B cell (primary cell): ENCODE measurements around the gene BZW1. TPM values are rescaled to one million over a fixed set of nuclear protein-coding genes. Genes with fewer than 3 reads are reported as not detected.

Experiments
- ATAC-seq: fragments of 200-7000 bp; cut with Tn5 transposase; one replicate; pipeline ENCODE4 v1.10.0; 2021; ENCODE audit warnings: low read depth, mild to moderate bottlenecking, moderate number of reproducible peaks, moderate library complexity
- CTCF ChIA-PET: fragments of 350-600 bp; sonication (Branson Sonifier 250); formaldehyde crosslinking; loops from one replicate; lab custom pipeline; 2021; ENCODE audit warnings: antibody characterized with exemption, inconsistent platforms; lab: Charles Lee
- POLR2A ChIA-PET: fragments of 350-600 bp; sonication (Branson Sonifier 250); formaldehyde crosslinking; loops from one replicate; lab custom pipeline; 2021; ENCODE audit warnings: antibody characterized with exemption; lab: Charles Lee
- DNase-seq: peaks from one replicate; pipeline ENCODE4 v3.0.0; 2013
- H2AFZ ChIP-seq: 2 replicates; pipeline ENCODE4 v1.6.1; 2012; ENCODE audit warnings: mild to moderate bottlenecking, low read depth, low read length; ENCODE audit not compliant: insufficient read depth, poor library complexity, severe bottlenecking
- H3K27ac ChIP-seq, 2 donors: 1 replicate in 1 of 2; 2 replicates in 1 of 2; pipeline ENCODE4 v1.5.1; 2012 to 2013; ENCODE audit warnings: low read length in 2 of 2, mild to moderate bottlenecking in 2 of 2, moderate library complexity in 1 of 2
- H3K27me3 ChIP-seq, 4 experiments: fragments of 200-600 bp in 1 of 4; sonication (generic) in 1 of 4; replicated peaks in 1 of 4; 1 replicate in 2 of 4; 2 replicates in 2 of 4; pipeline versions ENCODE4 v1.6.1 to v1.7.0; 2013 to 2016; ENCODE audit warnings: low read length in 3 of 4, mild to moderate bottlenecking in 2 of 4, mixed read lengths in 1 of 4, moderate library complexity in 1 of 4; ENCODE audit not compliant: insufficient read depth in 4 of 4, control insufficient read depth in 3 of 4; ENCODE audit errors: control extremely low read depth in 1 of 4
- H3K36me3 ChIP-seq, 2 experiments: replicated peaks in 1 of 2; 1 replicate in 1 of 2; 2 replicates in 1 of 2; pipeline versions ENCODE4 v1.6.1 to v1.7.1; 2013; ENCODE audit warnings: low read length in 1 of 2; ENCODE audit not compliant: insufficient read depth in 2 of 2, control insufficient read depth in 1 of 2; ENCODE audit errors: control extremely low read depth in 1 of 2, extremely low read depth in 1 of 2
- H3K4me1 ChIP-seq, 2 donors: fragments of 200-600 bp in 1 of 2; sonication (generic) in 1 of 2; 1 replicate in 1 of 2; 2 replicates in 1 of 2; pipeline versions ENCODE4 v1.5.1 to v1.6.1; 2013 to 2017; ENCODE audit warnings: low read length in 2 of 2; ENCODE audit not compliant: control insufficient read depth in 2 of 2, insufficient read depth in 2 of 2
- H3K4me2 ChIP-seq: replicated peaks from 2 replicates; pipeline ENCODE3; 2012; ENCODE audit warnings: mild to moderate bottlenecking, low read depth, low read length; ENCODE audit not compliant: poor library complexity, severe bottlenecking
- H3K4me3 ChIP-seq, 5 experiments: fragments of 200-600 bp in 1 of 5; sonication (generic) in 1 of 5; 1 replicate in 3 of 5; 2 replicates in 2 of 5; pipeline versions ENCODE4 v1.5.1 to v1.7.0; 2011 to 2016; ENCODE audit warnings: low read length in 4 of 5, mild to moderate bottlenecking in 4 of 5, low read depth in 2 of 5, control low read depth in 1 of 5, moderate library complexity in 1 of 5; ENCODE audit not compliant: insufficient read depth in 1 of 5; ENCODE audit errors: control extremely low read depth in 1 of 5, extremely low read depth in 1 of 5
- H3K79me2 ChIP-seq: fragments of 200-600 bp; sonication (generic); one replicate; pipeline ENCODE4 v1.6.0; 2016; ENCODE audit warnings: low read length; ENCODE audit not compliant: control insufficient read depth, insufficient read depth
- H3K9ac ChIP-seq: fragments of 200-600 bp; sonication (generic); 2 replicates; pipeline ENCODE4 v1.6.1; 2017; ENCODE audit warnings: mild to moderate bottlenecking, low read length, moderate library complexity
- H3K9me3 ChIP-seq, 3 donors: one replicate each; pipeline versions ENCODE4 v1.6.1 to v1.7.1; 2013; ENCODE audit warnings: low read length in 2 of 3; ENCODE audit not compliant: control insufficient read depth in 2 of 3, insufficient read depth in 1 of 3; ENCODE audit errors: control extremely low read depth in 1 of 3
- H4K20me1 ChIP-seq: 2 replicates; pipeline ENCODE4 v1.6.0; 2012; ENCODE audit warnings: mild to moderate bottlenecking, low read length; ENCODE audit not compliant: insufficient read depth, control insufficient read depth, poor library complexity, severe bottlenecking
- H3K27ac Mint-ChIP-seq: one replicate; pipeline ENCODE4 v1.8.0; 2021; ENCODE audit warnings: mixed read lengths
- H3K27me3 Mint-ChIP-seq: one replicate; pipeline ENCODE4 v1.8.0; 2021; ENCODE audit warnings: mixed read lengths
- H3K4me1 Mint-ChIP-seq: one replicate; pipeline ENCODE4 v1.8.0; 2021; ENCODE audit warnings: mixed read lengths
- H3K4me3 Mint-ChIP-seq: one replicate; pipeline ENCODE4 v1.8.0; 2021; ENCODE audit warnings: mixed read lengths
- H3K9me3 Mint-ChIP-seq: one replicate; pipeline ENCODE4 v1.8.0; 2022; ENCODE audit warnings: mixed read lengths; ENCODE audit not compliant: insufficient read depth
- CTCF ChIP-seq: fragments of 200-600 bp; IDR thresholded peaks from one replicate; pipeline ENCODE4 v1.8.0; 2022; ENCODE audit warnings: antibody characterized with exemption, mild to moderate bottlenecking
- EZH2 ChIP-seq: IDR thresholded peaks from 2 replicates; pipeline ENCODE4 v1.6.1; 2012; ENCODE audit warnings: borderline replicate concordance, low read depth, mild to moderate bottlenecking, moderate library complexity, low read length; ENCODE audit not compliant: insufficient read depth, poor library complexity, severe bottlenecking
- WGBS: methylation state at CpG from one replicate; pipeline ENCODE4 v1.1.5; 2013; ENCODE audit warnings: missing lambda C conversion rate; ENCODE audit not compliant: insufficient coverage; 5-methylcytosine and 5-hydroxymethylcytosine counted together
- intact Hi-C: fragments of 100-400 bp; cut with micrococcal nuclease; formaldehyde crosslinking; loops from one replicate; pipeline ENCODE4 v1.10.0; 2022
- polyA plus RNA-seq: library from polyadenylated mRNA; depleted of rRNA; stranded (reverse); fragments of >200 nt; gene quantifications from 2 replicates; pipeline ENCODE4 v1.2.3, GENCODE V29; 2012
- total RNA-seq, 2 donors: library from RNA; stranded (reverse); fragments of 120-200 nt in 1 of 2; gene quantifications; 1 replicate in 1 of 2; 2 replicates in 1 of 2; pipeline versions ENCODE4 v1.2.3 to v1.2.4, GENCODE V29; 2013 to 2022

Gene BZW1
- total and polyA plus RNA-seq, 2 donors (not counting 1 experiment from before 2014, with no cell fraction given) = 53.8 to 109 TPM

- Histone ChIP-seq H2AFZ (no peak overlapping the region), H3K4me2 (no peak overlapping the region), H3K27me3 (no peaks in the 10 kb centered on the region), H3K9ac (no peak overlapping the region), H4K20me1 (no peaks in the 10 kb centered on the region), H3K27ac (no peak overlapping the region), H3K36me3 (no peaks in the 10 kb centered on the region), H3K9me3 (no peaks in the 10 kb centered on the region), H3K79me2 (no peaks in the 10 kb centered on the region), H3K4me1 (no peaks in the 10 kb centered on the region), H3K4me3 (no peak overlapping the region)
- Mint-ChIP-seq H3K27me3 (peaks cover 6% of the 10 kb centered on the region), H3K4me3 (no peak overlapping the region), H3K27ac (no peak overlapping the region), H3K4me1 (no peaks in the 10 kb centered on the region), H3K9me3 (no peaks in the 10 kb centered on the region)
- intact Hi-C loops = no loop called here
- no peak for DNase-seq
- ChIA-PET CTCF (no interaction called here), POLR2A (no interaction called here)
- ATAC-seq = no peak
- 90% methylated on average over 2 of the region's 2 CpGs for WGBS
- no peak for TF ChIP-seq CTCF
- no peak for TF ChIP-seq EZH2
Observed at GRCh38 chr2:200779214-200779613, 32.5 kb upstream of the BZW1 start.

- Histone ChIP-seq H3K4me2 (no peak overlapping the region), H3K9me3 (no peaks in the 10 kb centered on the region), H3K4me1 (no peaks in the 10 kb centered on the region), H3K36me3 (no peaks in the 10 kb centered on the region), H3K27ac (no peak overlapping the region), H3K4me3 (no peak overlapping the region), H4K20me1 (no peaks in the 10 kb centered on the region), H2AFZ (no peak overlapping the region), H3K9ac (no peak overlapping the region), H3K79me2 (no peaks in the 10 kb centered on the region), H3K27me3 (peaks cover 0 to 4% (median 0%) of the 10 kb centered on the region in 4 experiments)
- no peak for DNase-seq
- intact Hi-C loops = no loop called here
- WGBS = 86% methylated on average over 1 of the region's 5 CpGs
- Mint-ChIP-seq H3K4me3 (no peak overlapping the region), H3K27ac (no peak overlapping the region), H3K9me3 (no peaks in the 10 kb centered on the region), H3K27me3 (peaks cover 12% of the 10 kb centered on the region), H3K4me1 (no peaks in the 10 kb centered on the region)
- no peak for ATAC-seq
- CTCF ChIA-PET = no interaction called here
- POLR2A ChIA-PET = no interaction called here
- TF ChIP-seq EZH2 = no peak
- no peak for TF ChIP-seq CTCF
Observed at GRCh38 chr2:200781616-200782015, 30.1 kb upstream of the BZW1 start.
